Erythroblast (primary cell): ENCODE measurements around the gene SMAD9.

Experiments
- GATA1 ChIP-seq: IDR thresholded peaks from 2 replicates; pipeline ENCODE4 v1.6.1; 2011; ENCODE audit warnings: low read depth, mild to moderate bottlenecking, control low read depth, low read length, moderate library complexity
- POLR2A ChIP-seq: IDR thresholded peaks from 2 replicates; pipeline ENCODE4 v1.6.1; 2011; ENCODE audit warnings: mild to moderate bottlenecking, low read length

GRCh38 chr13:36875961-36876360, 44.1 kb downstream of the SMAD9 start:
- TF ChIP-seq POLR2A (no peak), GATA1 (no peak)
